ENCODE results near the gene PGS1.

PGS1 gene

GRCh38 chr17:78365561-78366108 is 12.8 kb upstream of the PGS1 start:
- no peak for DNase-seq

DNA sequence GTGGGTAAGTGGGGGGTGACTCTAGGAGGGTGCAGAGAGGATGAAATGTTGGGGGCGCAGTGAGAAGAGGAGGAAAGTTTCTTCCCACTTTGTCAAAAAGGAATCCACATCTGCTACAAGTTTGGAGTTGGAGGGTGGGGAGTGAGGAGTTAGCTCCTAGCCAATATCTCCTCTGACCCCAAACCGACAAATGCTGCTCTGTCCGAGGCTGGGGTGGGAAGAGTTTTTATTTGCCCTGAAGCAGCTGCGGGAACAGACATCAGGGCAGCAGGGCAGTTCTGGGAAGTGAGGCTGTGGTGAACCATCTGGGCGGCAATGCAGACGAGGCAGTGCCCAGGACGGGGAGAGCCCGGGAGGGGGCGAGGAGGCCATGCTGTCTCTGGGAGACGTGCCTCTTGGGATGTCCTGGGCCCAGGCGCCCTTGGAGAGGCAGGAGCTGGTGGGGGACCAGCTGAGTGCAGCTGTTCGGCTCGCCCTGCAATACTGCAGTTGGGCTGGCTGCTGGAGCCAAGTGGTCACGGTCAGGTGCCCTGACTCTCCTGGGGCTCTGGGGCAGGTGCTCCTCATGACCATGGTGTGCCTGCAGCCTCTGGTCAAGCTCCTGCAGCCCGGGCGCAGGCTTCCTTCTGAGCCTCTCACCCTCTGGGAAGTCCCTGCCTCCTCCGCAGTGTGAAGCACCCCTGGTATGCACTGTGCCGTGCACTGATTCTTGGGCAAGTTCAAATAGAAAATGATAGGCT is 12.2 kb upstream of the PGS1 start:
- DNase-seq, result no peak

GRCh38 chr17:78367193-78367592 is 11.3 kb upstream of the PGS1 start:
- no peak for DNase-seq

DNA sequence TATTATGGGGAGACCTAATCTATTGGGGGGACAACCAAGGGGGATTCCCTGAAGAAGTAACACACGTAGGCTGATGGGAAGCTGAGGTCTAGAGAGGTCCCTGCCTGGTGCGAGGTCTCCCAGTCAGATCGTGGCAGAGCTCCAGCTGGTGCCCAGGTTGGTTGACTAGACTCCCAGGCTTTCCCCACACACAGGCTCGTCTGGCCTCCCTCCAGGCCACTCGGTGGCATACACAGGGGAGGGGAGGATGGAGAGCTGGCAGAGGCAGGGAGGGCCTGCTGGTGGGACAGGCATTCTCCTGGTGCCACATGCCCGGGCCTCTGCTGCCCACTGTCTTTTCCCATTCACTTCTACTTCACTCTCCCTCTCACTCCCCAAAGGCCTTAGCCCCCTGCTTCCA is 10.1 kb upstream of the PGS1 start:
- no peak for DNase-seq

- DNase-seq, result no peak
These were observed 9.5 kb upstream of the PGS1 start for GRCh38 chr17:78368854-78369495.

GRCh38 chr17:78369791-78370381 is 8.6 kb upstream of the PGS1 start:
- DNase-seq, result no peak

DNA sequence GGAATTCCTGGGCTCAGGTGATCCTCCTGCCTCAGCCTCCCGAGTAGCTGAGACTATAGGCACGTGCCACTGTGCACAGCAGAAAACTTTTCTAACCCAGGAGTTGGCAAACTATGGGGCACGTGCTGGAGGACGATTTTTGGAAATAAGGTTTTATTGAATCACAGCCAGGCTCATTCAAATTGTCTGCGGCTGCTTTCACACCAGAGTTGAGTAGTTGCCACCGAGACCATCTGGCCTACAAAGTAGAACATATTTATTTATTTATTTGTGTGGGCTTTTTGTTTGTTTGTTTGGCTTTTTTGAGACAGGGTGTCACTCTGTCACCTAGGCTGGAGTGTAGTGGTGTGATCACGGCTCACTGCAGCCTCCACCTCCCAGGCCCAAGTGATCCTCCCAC is 7.4 kb upstream of the PGS1 start:
- no peak for DNase-seq

DNA sequence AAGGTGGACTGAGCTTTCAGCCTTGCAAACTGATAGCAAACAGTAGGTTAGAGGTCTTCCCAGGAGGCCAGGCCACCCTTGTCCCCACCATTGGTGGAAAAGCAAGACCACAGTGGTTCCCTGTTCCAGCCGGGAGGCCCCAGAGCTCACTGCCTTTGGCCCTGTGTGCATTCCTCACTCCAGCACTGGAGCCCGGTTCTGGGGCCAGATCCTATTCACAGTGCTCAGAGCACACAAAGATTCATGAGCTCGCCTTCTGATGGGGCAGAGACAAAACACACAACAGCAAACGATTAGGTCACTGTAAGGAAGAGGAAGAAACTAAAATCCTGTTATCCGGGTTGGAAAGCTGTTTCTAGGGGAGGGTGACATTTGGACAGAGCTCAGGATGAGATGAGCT is 5.6 kb upstream of the PGS1 start:
- DNase-seq, result no peak

GRCh38 chr17:78374189-78374588 is 4.3 kb upstream of the PGS1 start:
- no peak for DNase-seq

DNA sequence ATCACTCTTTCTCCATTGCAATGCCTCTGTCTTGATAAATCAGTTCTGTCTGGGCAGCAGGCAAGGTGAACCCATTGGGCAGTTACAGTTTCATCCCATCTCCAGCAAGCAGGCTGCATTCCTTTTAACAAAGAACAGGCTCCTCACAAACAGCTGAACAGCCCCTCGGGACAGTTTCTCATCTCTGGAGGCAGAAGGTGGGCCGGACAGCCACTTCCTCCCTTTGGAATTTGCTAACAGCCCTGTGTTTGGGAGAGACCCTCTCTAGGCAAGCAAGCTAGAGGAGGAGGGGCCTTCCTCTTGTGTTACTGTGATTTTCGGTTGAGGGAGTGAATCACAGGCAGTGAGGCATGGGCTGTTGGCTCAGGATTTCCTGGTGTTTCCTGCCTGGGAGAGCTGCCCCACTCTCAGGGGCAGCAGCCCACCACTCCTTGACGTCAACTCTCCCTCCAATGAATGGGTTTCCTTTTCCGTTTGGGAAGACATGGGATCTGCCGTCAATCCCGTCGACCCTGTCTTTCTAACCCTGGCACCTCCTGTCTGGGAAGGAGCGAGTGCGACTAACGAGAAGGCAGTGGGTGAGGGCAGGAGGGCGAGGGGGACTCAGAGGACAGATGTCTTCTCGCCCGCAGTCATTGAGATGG is 3.7 kb upstream of the PGS1 start:
- no peak for DNase-seq

DNA sequence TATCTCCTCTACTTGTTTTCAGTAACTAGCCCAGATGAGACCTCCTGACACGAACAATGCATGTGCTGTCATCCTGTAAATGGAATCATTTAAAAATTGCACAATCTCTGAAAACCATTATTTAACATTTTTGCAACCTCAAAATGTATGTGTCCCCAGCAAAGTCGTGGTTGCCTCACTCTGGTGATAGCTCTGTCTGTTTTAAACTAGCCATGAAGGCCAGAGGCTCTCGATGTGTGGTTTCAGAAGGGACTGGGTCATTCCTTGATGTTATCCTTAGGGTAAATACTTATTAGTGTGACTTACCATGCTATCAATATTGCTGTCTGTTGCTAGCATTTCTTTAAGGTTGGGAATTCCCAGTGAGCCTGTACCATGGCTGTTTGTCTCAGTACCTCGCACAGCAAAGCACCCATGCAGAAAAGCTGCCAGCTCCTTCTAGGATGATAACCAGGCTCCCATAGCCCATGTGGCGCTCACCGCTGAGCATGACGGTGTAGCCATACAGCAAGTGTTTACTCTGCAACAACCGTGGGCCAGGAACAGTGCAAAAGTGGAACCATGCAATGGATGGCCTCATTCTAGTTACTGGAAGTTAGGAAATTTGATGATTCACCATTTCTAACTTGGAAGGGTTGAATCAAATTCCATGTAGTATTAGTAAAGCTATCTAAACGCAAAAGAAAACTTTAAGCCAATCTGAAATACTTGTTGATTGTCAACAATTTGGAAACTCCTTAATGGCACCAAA is 2.9 kb upstream of the PGS1 start:
- DNase-seq, result no peak

DNA sequence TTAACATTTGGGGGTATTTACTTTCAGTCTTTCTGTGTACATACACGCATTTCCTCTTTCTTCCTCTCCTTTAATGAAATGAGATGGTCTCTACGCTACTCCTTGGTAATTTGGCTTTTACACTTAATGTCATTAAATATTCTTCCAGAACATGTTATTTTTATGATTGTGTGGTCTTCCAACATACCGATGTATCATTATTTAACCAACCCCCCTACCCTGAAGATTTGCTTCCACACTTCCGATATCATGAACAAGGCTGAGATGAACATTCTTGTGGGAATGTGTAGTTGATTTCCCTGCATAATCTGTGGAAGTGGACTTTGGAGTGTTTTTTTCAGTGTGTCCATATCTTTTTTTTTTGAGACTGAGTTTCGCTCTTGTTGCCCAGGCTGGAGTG is 2.3 kb upstream of the PGS1 start:
- DNase-seq, result no peak

GRCh38 chr17:78377858-78378224 is 608 bp upstream of the PGS1 start:
- no peak for DNase-seq

DNA sequence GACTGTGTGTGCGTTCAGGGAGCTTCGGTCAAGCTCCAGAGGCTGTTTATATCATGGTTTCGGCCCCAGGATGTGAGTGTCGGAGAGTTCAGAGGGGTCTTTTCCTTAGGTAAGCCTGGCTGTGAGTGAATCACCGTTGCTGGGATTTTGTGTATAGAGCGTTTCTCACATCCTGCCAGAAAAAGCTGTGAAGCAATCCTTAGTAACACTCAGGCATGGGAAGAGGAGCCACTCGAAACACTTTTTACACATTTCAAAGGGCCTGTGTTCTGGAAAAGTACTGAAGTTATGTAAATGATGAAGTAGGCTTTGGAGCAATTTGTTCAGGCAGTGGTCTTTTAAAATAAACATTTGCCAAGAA is 662 bp downstream of the PGS1 start:
- DNase-seq, result no peak

- no peak for DNase-seq
These were observed 1.9 kb downstream of the PGS1 start for GRCh38 chr17:78380370-78380769.

DNA sequence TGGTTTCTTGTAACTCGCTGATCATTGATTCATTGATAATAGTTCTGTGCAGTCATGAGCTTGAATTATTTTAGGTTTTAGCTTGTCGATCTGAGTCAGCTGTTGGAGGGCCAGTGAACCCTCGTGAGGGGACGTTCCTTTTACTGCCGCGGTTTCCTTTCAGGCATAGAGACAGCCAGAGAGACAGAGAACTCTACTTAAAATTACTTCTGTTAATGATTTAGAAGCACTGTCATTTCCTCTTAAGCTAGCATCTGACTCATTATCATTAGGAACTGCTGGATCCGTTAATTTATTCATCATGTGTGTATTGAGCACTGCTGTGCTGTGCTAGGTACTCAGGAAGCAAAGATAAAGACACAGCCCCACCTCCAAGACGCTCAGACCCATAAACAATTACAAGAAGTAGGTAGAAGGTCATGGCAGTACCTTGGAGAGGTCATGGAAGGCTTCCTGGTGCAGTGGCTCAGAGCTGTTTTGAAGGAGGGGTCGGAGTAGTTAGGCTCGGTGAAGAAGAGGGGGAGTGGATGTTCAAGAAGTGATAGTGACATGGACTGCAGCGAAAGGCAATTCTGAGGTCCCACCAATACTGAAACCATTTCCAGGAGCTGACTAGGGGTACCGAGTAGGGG is 3.3 kb downstream of the PGS1 start:
- peak; percentile 86 for DNase-seq

GRCh38 chr17:78383725-78384471 is 5.4 kb downstream of the PGS1 start:
- peak; percentile 85 for DNase-seq

DNA sequence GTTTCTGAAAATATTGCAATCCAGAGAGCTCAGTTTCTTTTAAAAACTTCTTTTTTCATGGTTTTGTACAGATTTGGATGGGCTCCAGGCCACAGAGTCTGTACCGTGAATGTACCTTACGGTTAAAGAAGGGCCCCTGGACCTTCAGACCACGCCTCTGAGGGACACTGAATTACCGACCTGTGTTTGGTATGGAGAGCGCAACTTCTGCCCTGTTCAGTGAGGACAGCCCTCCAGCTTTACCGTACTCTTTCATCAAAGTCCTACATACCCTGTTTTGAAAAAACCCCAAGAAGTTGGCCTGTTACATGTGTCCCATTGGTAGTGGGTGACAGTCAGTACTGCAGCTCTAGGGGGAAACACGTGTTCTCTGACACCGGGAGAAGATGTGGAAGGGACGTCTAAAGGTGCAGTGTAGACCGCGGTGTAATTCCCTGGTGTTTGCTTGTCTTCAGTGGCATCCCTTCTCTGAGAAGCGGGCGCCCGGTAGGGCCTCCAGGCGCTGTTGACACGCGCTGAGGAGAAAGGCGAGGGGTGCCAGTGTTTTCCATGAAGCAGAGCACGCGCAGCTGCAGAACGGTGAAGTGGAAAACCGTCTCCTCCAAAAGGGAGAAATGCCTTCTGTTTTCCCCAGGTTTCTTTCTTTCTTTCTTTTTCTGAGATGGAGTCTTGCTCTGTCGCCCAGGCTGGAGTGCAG is 6.2 kb downstream of the PGS1 start:
- no peak for DNase-seq

GRCh38 chr17:78387977-78388941 is 9.8 kb downstream of the PGS1 start:
- no peak for DNase-seq
